ENCODE measurements around the gene PCNX2. TPM values are rescaled to one million over a fixed set of nuclear protein-coding genes. Genes with fewer than 3 reads are reported as not detected.
A peak's percentile ranks its signal among the peaks of the same experiment; 100 is the strongest.

Gene PCNX2
- total and polyA plus RNA-seq, 2 experiments from 2014 or later = 42.9 to 88.3 TPM

GRCh38 chr1:233172201-233172600, 123.3 kb downstream of the PCNX2 start:
- Histone ChIP-seq H3K27me3 (ENCODE audit: insufficient read depth) (no peaks in the 10 kb centered on the region), H3K4me3 (no peak overlapping the region), H3K4me2 (no peak overlapping the region), H3K27ac (ENCODE audit: low read depth) (no peak overlapping the region; the same call in 1 of the 2 replicates), H3K4me1 (ENCODE audit: insufficient read depth) (no peaks in the 10 kb centered on the region), H2AFZ (no peak overlapping the region), H3K36me3 (ENCODE audit: insufficient read depth) (peaks cover 51% of the 10 kb centered on the region), H4K20me1 (replicated peaks; ENCODE audit: insufficient read depth) (no peaks in the 10 kb centered on the region), H3F3A (replicated peaks; ENCODE audit: low read depth) (no peaks in the 10 kb centered on the region), H3K79me2 (replicated peaks; ENCODE audit: insufficient read depth) (no peaks in the 10 kb centered on the region), H3K9me2 (ENCODE audit: insufficient read depth) (no peaks in the 10 kb centered on the region)
- ATAC-seq (no peak), DNase-seq (ENCODE audit: low spot score) (peak; percentile 17)
- peaks cover 3% of the 10 kb centered on the region; the same call in 2 of the 3 replicates for H3K9me3 Mint-ChIP-seq
- no peak overlapping the region for H3K4me3 Mint-ChIP-seq
- TF ChIP-seq POLR2AphosphoS5 (IDR thresholded peaks at IDR 0.05; ENCODE audit: low read depth) = no peak
- no peak for TF ChIP-seq JUNB (IDR thresholded peaks at IDR 0.05; ENCODE audit: unreplicated experiment)
- TF ChIP-seq REST (IDR thresholded peaks at IDR 0.05; ENCODE audit: unreplicated experiment) = no peak
- TF ChIP-seq ZNF114 (CRISPR knock-in tag; IDR thresholded peaks at IDR 0.05) = no peak
- TF ChIP-seq CTCF (conservative IDR thresholded peaks at IDR 0.05; ENCODE audit: low read depth in 2 of 2) = peak; percentile 28 to 30; a peak in 3 of 4 replicates
- no peak overlapping the region for H3K27ac Mint-ChIP-seq
- H3K36me3 Mint-ChIP-seq (ENCODE audit: low read depth) = peaks cover 73% of the 10 kb centered on the region
- H3K4me1 Mint-ChIP-seq = no peaks in the 10 kb centered on the region
- H3K27me3 Mint-ChIP-seq (ENCODE audit: insufficient read depth, low read depth, poor library complexity) = peaks cover 2% of the 10 kb centered on the region

GRCh38 chr1:233170741-233171140, 124.8 kb downstream of the PCNX2 start:
- H3K4me3 ChIP-seq = no peak overlapping the region
- peaks cover 68% of the 10 kb centered on the region for H3K36me3 Mint-ChIP-seq (ENCODE audit: low read depth)
- no peak overlapping the region for H3K27ac Mint-ChIP-seq
- H3K4me1 Mint-ChIP-seq = no peaks in the 10 kb centered on the region
- H3K4me2 ChIP-seq = no peak overlapping the region
- H3K4me3 Mint-ChIP-seq = no peak overlapping the region
- H3K27me3 Mint-ChIP-seq (ENCODE audit: insufficient read depth, low read depth, poor library complexity) = peaks cover 2% of the 10 kb centered on the region
- H3K27ac ChIP-seq (ENCODE audit: low read depth) = no peak overlapping the region
- H3K9me3 Mint-ChIP-seq = peaks cover 2% of the 10 kb centered on the region; the same call in 2 of the 3 replicates
- H3F3A ChIP-seq (replicated peaks; ENCODE audit: low read depth) = no peaks in the 10 kb centered on the region
- no peaks in the 10 kb centered on the region for H3K27me3 ChIP-seq (ENCODE audit: insufficient read depth)
- ATAC-seq = no peak
- no peak for DNase-seq (ENCODE audit: low spot score)
- H2AFZ ChIP-seq = no peak overlapping the region
- H4K20me1 ChIP-seq (replicated peaks; ENCODE audit: insufficient read depth) = no peaks in the 10 kb centered on the region
- no peaks in the 10 kb centered on the region for H3K4me1 ChIP-seq (ENCODE audit: insufficient read depth)
- H3K9me2 ChIP-seq (ENCODE audit: insufficient read depth) = no peaks in the 10 kb centered on the region
- peaks cover 40% of the 10 kb centered on the region for H3K36me3 ChIP-seq (ENCODE audit: insufficient read depth)
- no peaks in the 10 kb centered on the region for H3K79me2 ChIP-seq (replicated peaks; ENCODE audit: insufficient read depth)
- no peak for TF ChIP-seq JUNB (IDR thresholded peaks at IDR 0.05; ENCODE audit: unreplicated experiment)
- TF ChIP-seq STAT1 (IDR thresholded peaks at IDR 0.05; ENCODE audit: unreplicated experiment) = no peak
- TF ChIP-seq ZNF114 (CRISPR knock-in tag; IDR thresholded peaks at IDR 0.05) = no peak
- TF ChIP-seq EZH2 (IDR thresholded peaks at IDR 0.05; ENCODE audit: low read depth, unreplicated experiment) = no peak
- TF ChIP-seq ETS1 (IDR thresholded peaks at IDR 0.05) = no peak
- TF ChIP-seq EZH2phosphoT487 (IDR thresholded peaks at IDR 0.05; ENCODE audit: unreplicated experiment) = no peak
